ENCODE measurements around the gene C7orf33. TPM values are rescaled to one million over a fixed set of nuclear protein-coding genes. Genes with fewer than 3 reads are reported as not detected.

C7orf33 gene, protein sequence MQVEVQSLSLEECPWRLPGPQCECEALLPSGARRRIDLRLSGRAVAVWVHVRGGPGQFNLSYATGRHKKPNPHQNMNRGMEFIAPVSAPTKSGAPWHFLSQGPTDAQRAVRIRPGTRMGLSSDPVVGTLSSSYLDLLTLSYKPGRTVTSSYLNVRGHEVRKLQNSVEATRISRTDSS
- total RNA-seq (not detected), polyA plus RNA-seq (not detected)

DNA sequence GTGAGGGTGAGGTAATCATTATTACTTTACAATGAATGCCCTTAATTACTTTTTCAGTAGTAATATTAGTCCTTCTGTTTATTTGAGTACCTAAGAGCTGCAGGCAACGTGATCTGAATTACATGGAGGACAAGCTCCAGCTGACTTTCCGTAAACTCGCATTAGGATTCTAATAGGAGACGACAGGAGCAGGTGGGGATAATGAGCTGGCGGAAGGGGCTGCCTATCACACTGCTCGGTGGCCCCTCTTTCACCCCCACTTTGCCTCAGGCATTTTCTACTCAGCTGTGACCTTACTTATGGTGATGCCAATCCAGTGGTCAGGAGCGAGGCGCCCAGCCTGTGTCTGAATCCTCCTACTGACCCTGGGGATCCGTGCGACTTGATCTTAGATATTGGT is at the start of gene C7orf33:
Gene C7orf33 (plus strand): TSS at position 296 of the 400 bp plus-strand sequence. CDS start 160 bp downstream, outside the sequence.
- Histone ChIP-seq H3K4me3 (ENCODE audit: low read depth in 1 of 3, low read length in 3 of 3) (no peak within 1 kb of the TSS), H3K27ac (ENCODE audit: low read depth in 1 of 2, low read length in 2 of 2) (no peak within 1 kb of the TSS), H3K27me3 (ENCODE audit: control insufficient read depth in 4 of 4, insufficient read depth in 4 of 4, low read length in 3 of 4) (no peaks in the 10 kb centered on the region), H3K36me3 (ENCODE audit: control insufficient read depth in 4 of 4, insufficient read depth in 3 of 4, low read depth in 1 of 4, low read length in 3 of 4) (no peaks in the 10 kb centered on the region), H3K4me1 (ENCODE audit: control insufficient read depth in 4 of 4, insufficient read depth in 4 of 4, low read length in 3 of 4) (no peaks in the 10 kb centered on the region), H3K9me3 (ENCODE audit: control insufficient read depth in 4 of 4, low read length in 3 of 4) (no peaks in the 10 kb centered on the region), H3K9ac (ENCODE audit: low read depth in 1 of 2, low read length in 2 of 2) (no peak within 1 kb of the TSS)
- no peak for DNase-seq (ENCODE audit: low spot score)
- whole genome bisulfite sequencing = 90% methylated on average over 10 of the region's 10 CpGs
- no peak for TF ChIP-seq FOXA2 (IDR thresholded peaks at IDR 0.05)
- no peak for TF ChIP-seq RXRA (IDR thresholded peaks at IDR 0.05)
- TF ChIP-seq, protein P1, sequence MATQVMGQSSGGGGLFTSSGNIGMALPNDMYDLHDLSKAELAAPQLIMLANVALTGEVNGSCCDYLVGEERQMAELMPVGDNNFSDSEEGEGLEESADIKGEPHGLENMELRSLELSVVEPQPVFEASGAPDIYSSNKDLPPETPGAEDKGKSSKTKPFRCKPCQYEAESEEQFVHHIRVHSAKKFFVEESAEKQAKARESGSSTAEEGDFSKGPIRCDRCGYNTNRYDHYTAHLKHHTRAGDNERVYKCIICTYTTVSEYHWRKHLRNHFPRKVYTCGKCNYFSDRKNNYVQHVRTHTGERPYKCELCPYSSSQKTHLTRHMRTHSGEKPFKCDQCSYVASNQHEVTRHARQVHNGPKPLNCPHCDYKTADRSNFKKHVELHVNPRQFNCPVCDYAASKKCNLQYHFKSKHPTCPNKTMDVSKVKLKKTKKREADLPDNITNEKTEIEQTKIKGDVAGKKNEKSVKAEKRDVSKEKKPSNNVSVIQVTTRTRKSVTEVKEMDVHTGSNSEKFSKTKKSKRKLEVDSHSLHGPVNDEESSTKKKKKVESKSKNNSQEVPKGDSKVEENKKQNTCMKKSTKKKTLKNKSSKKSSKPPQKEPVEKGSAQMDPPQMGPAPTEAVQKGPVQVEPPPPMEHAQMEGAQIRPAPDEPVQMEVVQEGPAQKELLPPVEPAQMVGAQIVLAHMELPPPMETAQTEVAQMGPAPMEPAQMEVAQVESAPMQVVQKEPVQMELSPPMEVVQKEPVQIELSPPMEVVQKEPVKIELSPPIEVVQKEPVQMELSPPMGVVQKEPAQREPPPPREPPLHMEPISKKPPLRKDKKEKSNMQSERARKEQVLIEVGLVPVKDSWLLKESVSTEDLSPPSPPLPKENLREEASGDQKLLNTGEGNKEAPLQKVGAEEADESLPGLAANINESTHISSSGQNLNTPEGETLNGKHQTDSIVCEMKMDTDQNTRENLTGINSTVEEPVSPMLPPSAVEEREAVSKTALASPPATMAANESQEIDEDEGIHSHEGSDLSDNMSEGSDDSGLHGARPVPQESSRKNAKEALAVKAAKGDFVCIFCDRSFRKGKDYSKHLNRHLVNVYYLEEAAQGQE (IDR thresholded peaks at IDR 0.05) = no peak
- TF ChIP-seq JUND (IDR thresholded peaks at IDR 0.05) = no peak
- TF ChIP-seq HNF4A (conservative IDR thresholded peaks at IDR 0.05) = no peak
- TF ChIP-seq HNF4G (IDR thresholded peaks at IDR 0.05) = no peak

DNA sequence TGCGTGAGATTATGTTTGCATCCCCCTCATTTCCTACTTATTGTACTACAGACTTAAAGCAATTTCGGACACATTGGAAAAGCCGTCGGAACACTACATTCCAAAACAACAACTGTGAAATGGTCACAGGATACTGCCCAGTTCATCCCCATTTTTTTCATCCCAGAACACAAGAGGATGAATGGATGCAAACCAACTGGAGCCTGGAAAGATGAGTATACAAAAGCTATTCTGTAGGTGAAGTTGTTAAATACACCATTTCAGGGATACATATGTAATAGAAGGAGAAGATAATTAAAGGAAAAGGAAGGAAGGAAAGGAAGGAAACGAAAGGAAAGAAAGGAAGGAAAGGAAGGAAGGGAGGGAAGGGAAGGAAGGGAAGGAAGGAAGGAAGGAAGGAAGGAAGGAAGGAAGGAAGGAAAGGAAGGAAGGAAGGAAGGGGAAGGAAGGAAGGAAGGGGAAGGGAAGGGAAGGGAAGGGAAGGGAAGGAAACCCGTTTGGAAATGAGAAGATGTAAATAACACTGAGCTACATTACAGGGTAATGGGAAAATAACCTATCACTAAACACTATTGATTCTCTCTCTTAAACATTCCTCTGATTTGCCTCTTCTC is 48.6 kb upstream of the C7orf33 start:
- no peak for TF ChIP-seq FOXA2 (IDR thresholded peaks at IDR 0.05)
- TF ChIP-seq FOXA1 (IDR thresholded peaks at IDR 0.05) = no peak
- TF ChIP-seq JUND (IDR thresholded peaks at IDR 0.05) = no peak
- TF ChIP-seq, protein P2, sequence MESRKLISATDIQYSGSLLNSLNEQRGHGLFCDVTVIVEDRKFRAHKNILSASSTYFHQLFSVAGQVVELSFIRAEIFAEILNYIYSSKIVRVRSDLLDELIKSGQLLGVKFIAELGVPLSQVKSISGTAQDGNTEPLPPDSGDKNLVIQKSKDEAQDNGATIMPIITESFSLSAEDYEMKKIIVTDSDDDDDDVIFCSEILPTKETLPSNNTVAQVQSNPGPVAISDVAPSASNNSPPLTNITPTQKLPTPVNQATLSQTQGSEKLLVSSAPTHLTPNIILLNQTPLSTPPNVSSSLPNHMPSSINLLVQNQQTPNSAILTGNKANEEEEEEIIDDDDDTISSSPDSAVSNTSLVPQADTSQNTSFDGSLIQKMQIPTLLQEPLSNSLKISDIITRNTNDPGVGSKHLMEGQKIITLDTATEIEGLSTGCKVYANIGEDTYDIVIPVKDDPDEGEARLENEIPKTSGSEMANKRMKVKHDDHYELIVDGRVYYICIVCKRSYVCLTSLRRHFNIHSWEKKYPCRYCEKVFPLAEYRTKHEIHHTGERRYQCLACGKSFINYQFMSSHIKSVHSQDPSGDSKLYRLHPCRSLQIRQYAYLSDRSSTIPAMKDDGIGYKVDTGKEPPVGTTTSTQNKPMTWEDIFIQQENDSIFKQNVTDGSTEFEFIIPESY (IDR thresholded peaks at IDR 0.05) = no peak
- no peak for TF ChIP-seq EGR1 (IDR thresholded peaks at IDR 0.05; ENCODE audit: low read depth in 2 of 2)
- TF ChIP-seq HNF4G (IDR thresholded peaks at IDR 0.05) = no peak
- no peak for TF ChIP-seq NR2F2 (IDR thresholded peaks at IDR 0.05)
- TF ChIP-seq, protein P3, sequence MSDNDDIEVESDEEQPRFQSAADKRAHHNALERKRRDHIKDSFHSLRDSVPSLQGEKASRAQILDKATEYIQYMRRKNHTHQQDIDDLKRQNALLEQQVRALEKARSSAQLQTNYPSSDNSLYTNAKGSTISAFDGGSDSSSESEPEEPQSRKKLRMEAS (IDR thresholded peaks at IDR 0.05) = no peak
- no peak for TF ChIP-seq SP1 (IDR thresholded peaks at IDR 0.05)
- no peak for TF ChIP-seq YY1 (IDR thresholded peaks at IDR 0.05)
- Histone ChIP-seq H3K27ac (ENCODE audit: low read depth in 1 of 2, low read length in 2 of 2) (no peak overlapping the region), H3K27me3 (ENCODE audit: control insufficient read depth in 4 of 4, insufficient read depth in 4 of 4, low read length in 3 of 4) (no peaks in the 10 kb centered on the region), H3K4me1 (ENCODE audit: control insufficient read depth in 4 of 4, insufficient read depth in 4 of 4, low read length in 3 of 4) (no peaks in the 10 kb centered on the region), H3K4me3 (ENCODE audit: low read depth in 1 of 3, low read length in 3 of 3) (no peak overlapping the region), H3K36me3 (ENCODE audit: control insufficient read depth in 4 of 4, insufficient read depth in 3 of 4, low read depth in 1 of 4, low read length in 3 of 4) (no peaks in the 10 kb centered on the region), H3K9ac (ENCODE audit: low read depth in 1 of 2, low read length in 2 of 2) (no peak overlapping the region), H3K9me3 (ENCODE audit: control insufficient read depth in 4 of 4, low read length in 3 of 4) (no peaks in the 10 kb centered on the region)
- no peak for DNase-seq (ENCODE audit: low spot score)
- 87% methylated on average over 6 of the region's 6 CpGs for WGBS

All from liver (tissue), 9 donors.